CD4-positive, alpha-beta T cell treated with Interleukin-4 for 1 hour (primary cell): ENCODE measurements around the gene RXRG.

Experiments
- DNase-seq, 2 donors: peaks; one replicate each; pipeline ENCODE4 v3.0.0-alpha.2; 2020 to 2022

RXRG gene

GRCh38 chr1:165403835-165404482 lies 41.0 kb downstream of the RXRG start:
- peak in 1 of 2 donors; percentile 35 for DNase-seq

DNA sequence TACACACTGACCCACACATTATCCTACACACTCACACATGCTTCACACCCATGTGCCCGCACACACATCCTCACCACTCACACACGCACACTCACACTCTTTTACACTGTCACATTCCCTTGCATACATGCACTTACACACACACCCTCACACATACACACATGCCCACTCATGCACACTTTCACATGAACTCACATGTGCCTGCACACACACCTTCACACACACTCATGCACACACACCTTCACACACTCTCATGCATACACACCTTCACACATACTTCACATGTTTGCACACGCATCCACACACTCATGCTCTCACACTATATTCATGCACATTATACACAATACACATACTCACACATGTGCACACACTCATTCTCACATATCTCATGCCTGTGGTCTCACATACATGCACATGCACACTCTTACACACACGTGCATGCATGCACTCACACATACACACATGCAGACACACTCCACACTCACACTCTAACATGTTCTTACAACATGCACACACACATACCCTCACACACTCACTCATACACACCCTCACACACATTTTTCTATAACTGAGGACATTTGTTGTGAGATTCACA lies 42.3 kb downstream of the RXRG start:
- no peak for DNase-seq

- DNase-seq, result no peak
Observed at GRCh38 chr1:165397944-165398343, 47.0 kb downstream of the RXRG start.

GRCh38 chr1:165395901-165396300 lies 49.0 kb downstream of the RXRG start:
- no peak for DNase-seq

GRCh38 chr1:165395478-165395877 lies 49.4 kb downstream of the RXRG start:
- DNase-seq, result no peak

GRCh38 chr1:165392634-165393571 lies 52.0 kb downstream of the RXRG start:
- peak; percentile 94 to 95 for DNase-seq

GRCh38 chr1:165389609-165390008 lies 55.3 kb downstream of the RXRG start:
- no peak for DNase-seq

- no peak for DNase-seq
Observed at GRCh38 chr1:165387961-165388360, 57.0 kb downstream of the RXRG start.

GRCh38 chr1:165387505-165387904 lies 57.4 kb downstream of the RXRG start:
- no peak for DNase-seq

DNA sequence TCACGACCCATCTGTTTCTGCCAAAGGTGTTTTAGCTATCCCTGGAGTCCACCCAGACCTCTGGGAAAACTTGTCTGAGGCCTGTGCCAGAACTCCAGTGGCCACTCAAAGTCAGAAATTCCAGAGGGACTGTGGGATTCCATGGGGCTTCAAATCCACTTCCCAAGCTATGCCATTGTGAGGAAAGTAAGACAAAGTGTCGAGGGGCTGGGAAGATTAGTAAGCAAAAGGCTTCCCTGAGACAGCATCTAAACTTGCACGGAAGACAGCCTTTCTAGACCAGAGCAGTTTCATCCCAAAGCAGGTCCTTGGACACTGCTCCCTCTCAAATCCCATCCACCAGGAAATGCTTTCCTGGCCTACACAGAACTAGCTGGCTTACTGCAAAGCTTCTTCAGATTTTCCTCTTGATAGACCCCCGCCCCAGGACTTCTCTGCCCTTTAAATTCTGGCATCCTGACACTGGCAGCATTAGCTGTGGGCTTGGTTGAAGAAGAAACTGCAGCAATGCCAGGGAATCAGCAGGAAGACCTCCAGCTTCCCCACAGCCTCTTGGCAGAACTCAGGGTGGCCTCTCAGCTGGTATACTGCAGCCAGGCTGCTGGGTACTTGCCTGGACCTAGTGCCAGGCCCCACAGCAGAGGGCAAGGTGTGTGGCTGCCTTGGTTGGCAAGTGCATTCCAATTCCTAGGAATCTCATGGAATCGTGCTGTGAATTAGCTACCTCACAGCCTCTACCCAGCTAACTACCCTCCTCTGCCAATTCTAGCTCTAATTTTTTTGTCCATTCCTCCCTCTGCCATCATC lies 61.1 kb downstream of the RXRG start:
- no peak for DNase-seq

DNA sequence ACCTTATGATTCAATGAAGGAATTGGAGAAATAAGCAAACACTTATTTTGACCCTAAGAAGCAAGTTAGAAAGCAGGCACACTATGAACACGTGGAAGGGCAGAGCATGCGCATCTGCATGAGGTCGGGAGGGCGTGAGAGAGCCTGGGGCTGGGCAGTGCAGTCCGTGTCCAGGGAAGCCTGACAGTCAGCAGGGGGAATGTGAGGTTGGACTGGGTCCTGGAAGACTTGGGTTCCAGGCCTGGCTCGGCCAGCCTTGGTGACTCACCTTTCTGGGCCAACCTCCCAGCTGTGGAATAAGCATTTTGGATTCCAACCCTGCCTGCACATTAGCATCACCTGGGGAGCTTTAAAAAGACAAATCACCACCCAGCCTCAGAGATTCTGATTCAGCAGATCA lies 61.9 kb downstream of the RXRG start:
- DNase-seq, result no peak

DNA sequence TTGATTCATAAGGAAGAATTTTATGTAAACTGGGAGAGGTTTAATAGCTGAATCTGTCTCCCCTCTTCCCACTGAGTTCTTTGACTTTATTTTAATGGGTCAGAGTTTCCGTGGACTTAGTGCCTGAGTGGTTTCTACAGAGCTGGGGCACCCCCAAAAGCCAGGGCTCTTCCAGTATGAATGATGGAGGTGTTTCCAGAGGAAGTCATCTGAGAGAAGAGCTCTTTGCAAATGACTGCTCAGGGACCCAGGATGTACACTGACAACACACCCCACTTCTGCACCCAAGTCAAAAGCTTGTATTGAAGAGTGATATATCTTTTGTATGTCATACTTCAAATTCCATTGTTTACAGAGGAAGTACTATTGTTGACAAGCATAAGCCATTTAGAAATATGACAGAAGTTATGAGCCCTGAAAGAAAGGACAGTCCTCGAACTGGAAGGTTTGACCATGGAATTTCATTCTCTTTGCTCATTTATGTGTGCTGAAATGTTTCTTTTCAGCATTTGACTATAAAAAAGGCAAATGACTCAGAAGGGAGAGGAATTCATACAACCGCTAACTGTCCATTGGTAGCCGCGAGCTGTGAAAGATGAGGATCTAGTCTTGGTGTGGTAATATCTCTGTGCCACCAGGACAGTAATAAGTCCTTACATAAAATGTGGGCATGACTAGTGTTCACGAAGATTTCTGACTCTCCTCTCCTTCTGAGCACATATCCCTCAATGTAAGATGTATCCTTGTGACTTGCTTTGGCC lies 63.0 kb downstream of the RXRG start:
- DNase-seq, result no peak

GRCh38 chr1:165376811-165377311 lies 68.1 kb downstream of the RXRG start:
- no peak for DNase-seq

DNA sequence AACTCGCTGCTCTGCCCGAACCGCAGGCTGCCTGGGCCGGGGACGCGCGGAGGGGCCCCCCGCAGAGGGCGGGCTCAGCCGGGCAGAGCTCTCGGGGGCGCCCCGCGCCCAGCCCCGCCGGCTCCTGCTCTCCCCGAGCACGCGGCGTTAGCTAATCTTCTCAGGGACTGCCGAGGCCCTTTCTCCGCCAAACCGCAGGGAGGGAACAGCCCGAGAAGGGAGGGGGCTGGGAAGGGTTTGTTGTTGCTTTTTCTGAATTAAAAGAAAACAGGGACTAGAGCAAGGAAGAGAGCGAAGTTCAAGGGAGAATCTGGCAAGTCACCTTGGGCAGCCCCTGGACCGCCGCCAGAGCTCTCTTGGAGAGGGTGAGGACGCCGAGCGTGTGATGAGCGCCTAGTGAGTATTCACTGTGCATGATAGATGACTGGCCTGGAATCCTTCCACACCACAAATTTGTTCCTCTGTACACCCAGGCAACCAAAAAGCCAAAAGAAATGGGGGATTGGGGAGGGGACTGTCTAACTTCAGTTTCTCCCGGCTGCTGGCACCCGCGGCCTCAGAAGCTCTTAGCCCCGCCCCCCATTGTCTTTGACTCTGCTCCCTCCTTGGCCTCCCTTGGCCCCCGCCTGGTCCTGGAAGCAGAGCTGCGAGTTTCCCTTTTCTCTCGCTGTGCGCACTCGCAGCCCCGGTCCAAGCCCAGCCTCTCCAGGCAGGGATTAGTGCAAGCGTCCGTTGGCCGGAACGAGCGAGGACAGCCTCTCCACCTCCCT lies 68.7 kb downstream of the RXRG start:
- no peak for DNase-seq

GRCh38 chr1:165375623-165376022 lies 69.3 kb downstream of the RXRG start:
- DNase-seq, result no peak

GRCh38 chr1:165371588-165372225 lies 73.2 kb downstream of the RXRG start:
- no peak for DNase-seq

DNA sequence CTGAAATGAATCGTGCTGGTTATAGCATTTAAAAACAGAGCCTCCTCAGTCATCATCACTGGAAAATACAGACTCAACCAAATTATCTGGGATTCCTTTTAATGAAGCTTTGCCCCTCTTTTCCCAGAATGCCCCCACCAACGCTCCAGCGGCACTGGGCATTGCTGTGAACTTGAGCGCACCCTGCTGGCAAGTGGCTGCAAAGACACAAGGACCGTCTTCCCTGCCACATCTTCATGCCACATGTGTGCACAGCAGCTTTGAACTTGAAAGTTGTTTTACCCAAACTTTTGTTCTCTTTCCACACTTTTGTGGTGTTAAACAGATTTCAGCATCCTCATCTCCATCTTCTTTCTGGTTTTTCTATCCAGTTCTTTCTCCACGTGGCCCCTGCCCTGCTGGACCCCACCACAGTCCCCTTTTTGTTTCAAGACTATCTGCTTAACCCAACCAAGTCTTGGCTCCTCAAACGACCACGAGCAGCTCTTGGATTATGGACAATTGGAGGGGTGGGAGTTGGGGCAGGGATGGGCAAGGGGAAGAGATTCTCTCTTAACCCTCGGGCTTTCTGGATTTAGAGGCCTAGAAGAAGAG lies 75.6 kb downstream of the RXRG start:
- DNase-seq, result peak; percentile 23 to 43

DNA sequence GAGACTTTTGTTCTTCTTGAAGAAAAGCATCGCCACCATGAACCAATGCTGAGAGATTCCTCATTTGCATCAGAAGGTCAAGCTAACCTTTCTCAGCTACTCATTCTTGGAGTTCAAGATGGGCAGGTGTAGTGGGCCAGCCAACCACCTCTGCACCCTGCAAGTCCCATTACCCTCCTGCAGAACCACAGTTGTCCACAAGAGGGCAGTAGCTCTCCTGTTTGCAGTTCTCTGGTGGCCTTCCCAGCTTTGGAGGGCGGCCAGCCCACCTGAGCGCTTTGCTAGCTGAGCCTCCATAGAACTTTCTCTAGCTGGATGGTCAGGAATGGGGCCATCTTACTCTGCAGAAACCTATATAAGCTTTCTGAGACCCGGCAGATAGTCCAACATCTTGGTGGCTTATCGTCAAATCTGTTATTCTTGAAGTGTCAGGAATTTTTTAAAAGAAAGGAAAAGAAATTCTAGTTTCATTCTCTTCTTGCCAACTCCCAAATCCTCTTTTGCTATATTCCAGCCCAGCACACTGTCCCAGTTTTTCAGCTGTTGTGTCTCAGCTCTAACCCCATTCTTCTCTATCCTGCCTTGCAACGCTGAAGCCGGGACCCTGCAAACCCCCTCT lies 77.4 kb downstream of the RXRG start:
- peak; percentile 67 to 69 for DNase-seq

DNA sequence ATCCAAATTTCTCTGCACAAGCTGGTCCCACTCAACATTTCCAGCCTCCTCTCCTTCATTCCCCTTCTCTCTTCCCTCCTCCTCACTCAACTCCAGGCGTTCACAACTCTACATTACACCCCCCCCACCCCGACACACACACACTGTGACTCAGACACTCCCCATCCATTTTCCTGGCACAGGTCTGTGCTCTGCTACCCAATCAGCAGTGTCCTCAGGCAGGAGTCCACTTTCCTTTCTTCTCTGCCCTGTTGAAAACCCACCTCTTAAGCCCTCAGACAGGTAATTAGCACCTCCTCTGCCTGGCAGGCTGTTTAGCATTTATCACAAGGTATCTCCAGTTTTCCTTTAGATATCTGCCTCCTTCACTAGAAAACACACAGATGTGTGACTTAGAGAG lies 79.6 kb downstream of the RXRG start:
- DNase-seq, result no peak
